Suprapubic skin (tissue), 4 donors: ENCODE measurements around the gene EP300. TPM values are rescaled to one million over a fixed set of nuclear protein-coding genes. Genes with fewer than 3 reads are reported as not detected.

Source experiments
- DNase-seq, 2 donors: peaks; one replicate each; pipeline ENCODE4 v3.0.0-alpha.2; 2019; ENCODE audit warnings: low spot score in 2 of 2
- H3K27ac ChIP-seq: fragments of 200-600 bp; sonication (generic); one replicate; pipeline ENCODE4 v1.5.1; 2019
- H3K27me3 ChIP-seq: fragments of 200-600 bp; sonication (generic); one replicate; pipeline ENCODE4 v1.5.1; 2019
- H3K36me3 ChIP-seq: fragments of 200-600 bp; sonication (generic); one replicate; pipeline ENCODE4 v1.5.1; 2019
- H3K4me1 ChIP-seq: fragments of 200-600 bp; sonication (generic); one replicate; pipeline ENCODE4 v1.5.1; 2019
- H3K4me3 ChIP-seq: fragments of 200-600 bp; sonication (generic); one replicate; pipeline ENCODE4 v1.5.1; 2019; ENCODE audit warnings: mild to moderate bottlenecking
- H3K9me3 ChIP-seq: fragments of 200-600 bp; sonication (generic); one replicate; pipeline ENCODE4 v1.5.1; 2019
- EP300 ChIP-seq: sonication (generic); formaldehyde crosslinking; IDR thresholded peaks from one replicate; pipeline ENCODE4 v1.6.1; 2017; ENCODE audit warnings: antibody characterized with exemption
- POLR2A ChIP-seq, 2 donors: fragments of 450-650 bp; IDR thresholded peaks; one replicate each; pipeline ENCODE4 v1.6.1; 2017; ENCODE audit warnings: antibody characterized with exemption in 2 of 2, mild to moderate bottlenecking in 2 of 2, moderate library complexity in 2 of 2
- POLR2AphosphoS5 ChIP-seq, 3 donors: sonication (generic); formaldehyde crosslinking; IDR thresholded peaks; one replicate each; pipeline ENCODE4 v1.6.1; 2017; ENCODE audit warnings: antibody characterized with exemption in 3 of 3
- WGBS: methylation state at CpG from one replicate; pipeline ENCODE4 v1.1.5; 2018; 5-methylcytosine and 5-hydroxymethylcytosine counted together
- total RNA-seq, 4 donors: library from RNA; depleted of rRNA; stranded (reverse); fragments of >200 nt; gene quantifications; one replicate each; pipeline ENCODE4 v1.1.0, GENCODE V29; 2016
- TF ChIP-seq, protein P1 (sequence below), 2 donors: fragments of 200-600 bp in 1 of 2; fragments of 450-650 bp in 1 of 2; sonication (generic) in 1 of 2; IDR thresholded peaks; one replicate each; pipeline ENCODE4 v1.5.1; 2016 to 2019; ENCODE audit warnings: antibody characterized with exemption in 2 of 2, mild to moderate bottlenecking in 1 of 2, moderate library complexity in 1 of 2

The EP300 gene
- total RNA-seq, 4 donors from 2014 or later = 103 to 172 (median 126) TPM

DNA sequence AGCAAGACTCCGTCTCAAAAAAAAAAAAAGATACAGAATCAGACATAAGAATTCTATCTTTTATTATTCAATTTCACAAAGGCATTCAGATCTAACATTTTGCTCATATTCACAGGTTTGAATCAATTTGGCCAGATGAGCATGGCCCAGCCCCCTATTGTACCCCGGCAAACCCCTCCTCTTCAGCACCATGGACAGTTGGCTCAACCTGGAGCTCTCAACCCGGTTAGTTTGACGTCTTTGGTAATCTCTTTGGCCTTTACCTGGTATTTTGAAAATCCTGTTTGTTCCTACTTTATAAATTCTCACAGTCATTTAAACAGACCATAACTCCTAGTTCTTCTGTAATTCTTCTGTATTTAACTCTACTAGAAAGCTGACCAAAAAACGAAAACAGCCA lies 55.3 kb downstream of the EP300 start:
- Histone ChIP-seq H3K4me3 (no peak overlapping the region), H3K36me3 (peaks cover 96% of the 10 kb centered on the region), H3K4me1 (no peaks in the 10 kb centered on the region), H3K27me3 (no peaks in the 10 kb centered on the region), H3K9me3 (no peaks in the 10 kb centered on the region), H3K27ac (no peak overlapping the region)
- no peak for DNase-seq
- TF ChIP-seq EP300 (no peak), POLR2AphosphoS5 (IDR thresholded peaks at IDR 0.05) (no peak), POLR2A (IDR thresholded peaks at IDR 0.05) (no peak)
- TF ChIP-seq, protein P1, sequence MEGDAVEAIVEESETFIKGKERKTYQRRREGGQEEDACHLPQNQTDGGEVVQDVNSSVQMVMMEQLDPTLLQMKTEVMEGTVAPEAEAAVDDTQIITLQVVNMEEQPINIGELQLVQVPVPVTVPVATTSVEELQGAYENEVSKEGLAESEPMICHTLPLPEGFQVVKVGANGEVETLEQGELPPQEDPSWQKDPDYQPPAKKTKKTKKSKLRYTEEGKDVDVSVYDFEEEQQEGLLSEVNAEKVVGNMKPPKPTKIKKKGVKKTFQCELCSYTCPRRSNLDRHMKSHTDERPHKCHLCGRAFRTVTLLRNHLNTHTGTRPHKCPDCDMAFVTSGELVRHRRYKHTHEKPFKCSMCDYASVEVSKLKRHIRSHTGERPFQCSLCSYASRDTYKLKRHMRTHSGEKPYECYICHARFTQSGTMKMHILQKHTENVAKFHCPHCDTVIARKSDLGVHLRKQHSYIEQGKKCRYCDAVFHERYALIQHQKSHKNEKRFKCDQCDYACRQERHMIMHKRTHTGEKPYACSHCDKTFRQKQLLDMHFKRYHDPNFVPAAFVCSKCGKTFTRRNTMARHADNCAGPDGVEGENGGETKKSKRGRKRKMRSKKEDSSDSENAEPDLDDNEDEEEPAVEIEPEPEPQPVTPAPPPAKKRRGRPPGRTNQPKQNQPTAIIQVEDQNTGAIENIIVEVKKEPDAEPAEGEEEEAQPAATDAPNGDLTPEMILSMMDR (IDR thresholded peaks at IDR 0.05) = no peak
- WGBS = 84% methylated on average over 5 of the region's 5 CpGs

DNA sequence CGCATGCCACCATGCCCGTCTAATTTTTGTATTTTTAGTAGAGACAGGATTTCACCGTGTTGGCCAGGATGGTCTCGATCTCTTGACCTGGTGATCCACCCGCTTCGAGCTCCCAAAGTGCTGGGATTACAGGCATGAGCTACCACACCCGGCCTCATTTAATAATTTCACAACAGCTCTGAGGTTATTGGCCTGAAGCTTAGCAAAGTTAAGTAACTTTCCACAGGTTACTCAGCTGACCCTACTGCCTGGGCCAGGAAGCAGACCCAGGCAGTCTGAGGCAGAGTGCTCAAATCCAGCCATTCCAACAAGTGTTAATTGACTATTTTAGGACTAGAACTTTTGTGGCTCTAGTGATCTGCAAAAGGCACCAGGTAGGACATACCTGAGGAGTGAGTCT lies 60.5 kb downstream of the EP300 start:
- no peak for DNase-seq

DNA sequence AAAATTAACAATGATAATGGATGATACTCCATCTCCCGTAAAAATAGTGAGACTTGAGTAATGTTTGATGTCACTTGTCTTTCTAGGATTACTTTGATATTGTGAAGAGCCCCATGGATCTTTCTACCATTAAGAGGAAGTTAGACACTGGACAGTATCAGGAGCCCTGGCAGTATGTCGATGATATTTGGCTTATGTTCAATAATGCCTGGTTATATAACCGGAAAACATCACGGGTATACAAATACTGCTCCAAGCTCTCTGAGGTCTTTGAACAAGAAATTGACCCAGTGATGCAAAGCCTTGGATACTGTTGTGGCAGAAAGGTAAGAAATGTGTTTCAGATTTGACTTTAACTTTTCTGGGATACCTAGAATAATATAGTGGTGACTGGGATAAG lies 64.7 kb downstream of the EP300 start:
- no peak for TF ChIP-seq EP300
- TF ChIP-seq, protein P1 (IDR thresholded peaks at IDR 0.05) = no peak
- no peak for TF ChIP-seq POLR2AphosphoS5 (IDR thresholded peaks at IDR 0.05)
- TF ChIP-seq POLR2A (IDR thresholded peaks at IDR 0.05) = no peak
- H3K27me3 ChIP-seq = no peaks in the 10 kb centered on the region
- no peak for DNase-seq
- H3K9me3 ChIP-seq = no peaks in the 10 kb centered on the region
- H3K4me1 ChIP-seq = no peaks in the 10 kb centered on the region
- peaks cover 99% of the 10 kb centered on the region for H3K36me3 ChIP-seq
- WGBS = 75% methylated on average over 4 of the region's 4 CpGs
- H3K27ac ChIP-seq = no peak overlapping the region
- no peak overlapping the region for H3K4me3 ChIP-seq

More for the DNA sequence above, 60.5 kb downstream of the EP300 start:
- Histone ChIP-seq H3K27me3 (no peaks in the 10 kb centered on the region), H3K36me3 (peaks cover 100% of the 10 kb centered on the region), H3K4me1 (no peaks in the 10 kb centered on the region), H3K4me3 (no peak overlapping the region), H3K27ac (no peak overlapping the region), H3K9me3 (no peaks in the 10 kb centered on the region)
- WGBS = 97% methylated on average over 7 of the region's 7 CpGs
- TF ChIP-seq POLR2AphosphoS5 (IDR thresholded peaks at IDR 0.05) (no peak), EP300 (no peak), POLR2A (IDR thresholded peaks at IDR 0.05) (no peak)
- TF ChIP-seq, protein P1 (IDR thresholded peaks at IDR 0.05) = no peak

DNA sequence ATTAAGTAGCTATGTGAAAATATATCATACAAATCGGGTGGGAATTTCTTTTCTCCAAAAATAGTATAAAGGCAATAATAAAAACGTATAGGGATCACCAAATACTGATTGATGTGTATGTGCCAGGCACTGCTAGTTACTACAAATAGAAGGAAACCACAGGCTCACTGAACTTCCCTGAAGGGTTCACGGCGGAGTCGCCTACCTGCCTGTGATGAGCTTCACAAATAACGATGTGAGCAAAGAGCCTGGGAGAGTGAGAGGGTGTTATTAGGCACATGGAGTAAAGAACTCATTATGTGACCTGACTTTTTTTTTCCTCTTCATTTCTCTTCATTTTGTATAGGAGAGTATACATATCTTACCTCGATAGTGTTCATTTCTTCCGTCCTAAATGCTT lies 76.8 kb downstream of the EP300 start:
- H3K4me1 ChIP-seq = no peaks in the 10 kb centered on the region
- no peaks in the 10 kb centered on the region for H3K9me3 ChIP-seq
- peaks cover 95% of the 10 kb centered on the region for H3K36me3 ChIP-seq
- DNase-seq = no peak
- H3K4me3 ChIP-seq = no peak overlapping the region
- no peaks in the 10 kb centered on the region for H3K27me3 ChIP-seq
- 89% methylated on average over 8 of the region's 8 CpGs for WGBS
- H3K27ac ChIP-seq = no peak overlapping the region
- TF ChIP-seq POLR2A (IDR thresholded peaks at IDR 0.05) = no peak
- TF ChIP-seq POLR2AphosphoS5 (IDR thresholded peaks at IDR 0.05) = no peak

DNA sequence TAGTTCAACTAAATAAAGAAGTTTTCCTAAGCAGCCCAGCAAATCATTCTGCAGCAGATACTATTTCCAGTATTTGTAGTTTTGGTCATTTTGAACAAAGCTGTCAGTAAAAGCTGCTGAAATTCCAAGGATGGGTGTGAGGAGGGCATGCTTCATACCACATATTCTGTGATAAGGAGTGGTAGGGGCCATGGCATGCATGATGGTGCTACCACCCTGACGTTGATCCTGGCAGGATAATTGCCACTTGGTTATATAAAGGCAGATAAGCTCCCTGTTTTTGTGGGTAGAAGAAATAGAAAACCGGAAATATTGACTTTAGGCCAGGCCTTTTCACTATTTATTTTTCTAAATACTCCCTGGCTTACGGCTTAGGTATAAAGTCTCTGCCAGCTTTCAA lies 79.6 kb downstream of the EP300 start:
- Histone ChIP-seq H3K36me3 (peaks cover 95% of the 10 kb centered on the region), H3K27me3 (no peaks in the 10 kb centered on the region), H3K27ac (no peak overlapping the region), H3K4me3 (no peak overlapping the region), H3K9me3 (no peaks in the 10 kb centered on the region), H3K4me1 (no peaks in the 10 kb centered on the region)
- WGBS = 67% methylated on average over 3 of the region's 3 CpGs
- no peak for DNase-seq
- no peak for TF ChIP-seq POLR2AphosphoS5 (IDR thresholded peaks at IDR 0.05)
- TF ChIP-seq, protein P1 (IDR thresholded peaks at IDR 0.05) = no peak
- no peak for TF ChIP-seq POLR2A (IDR thresholded peaks at IDR 0.05)
- TF ChIP-seq EP300 = no peak

DNA sequence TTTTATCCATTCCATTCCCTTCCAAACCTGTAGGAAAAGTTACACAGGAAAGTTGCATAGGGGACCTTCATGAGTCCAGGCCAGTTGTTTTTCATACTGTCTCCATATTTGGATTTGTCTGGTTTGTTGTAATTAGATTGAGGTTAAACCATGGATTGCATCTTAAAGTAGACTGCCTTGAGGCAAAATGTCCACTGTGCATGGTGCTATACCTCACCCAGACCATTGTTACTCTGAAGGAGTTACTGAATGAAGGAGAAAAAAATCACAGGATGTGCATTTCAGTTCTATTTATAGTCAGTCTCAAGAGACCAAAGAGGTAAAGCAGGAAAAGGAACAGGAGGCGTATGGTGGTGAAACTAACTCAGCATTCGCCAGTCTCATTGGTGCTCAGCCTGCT lies 83.2 kb downstream of the EP300 start:
- Histone ChIP-seq H3K27ac (no peak overlapping the region), H3K27me3 (no peaks in the 10 kb centered on the region), H3K4me3 (no peak overlapping the region), H3K36me3 (peaks cover 90% of the 10 kb centered on the region), H3K4me1 (no peaks in the 10 kb centered on the region), H3K9me3 (no peaks in the 10 kb centered on the region)
- no peak for DNase-seq
- TF ChIP-seq, protein P1 (IDR thresholded peaks at IDR 0.05) = no peak
- TF ChIP-seq POLR2AphosphoS5 (IDR thresholded peaks at IDR 0.05) = no peak
- no peak for TF ChIP-seq POLR2A (IDR thresholded peaks at IDR 0.05)
- TF ChIP-seq EP300 = no peak
- 70% methylated on average over 2 of the region's 2 CpGs for WGBS
